ENCODE measurements around the gene ALOX12B.

Gene ALOX12B

GRCh38 chr17:8087075-8087951 is at the start of gene ALOX12B:
ALOX12B (minus strand) TSS chr17:8087716; CDS start chr17:8087442, 274 bp downstream.
- DNase-seq: no peak

GRCh38 chr17:8133941-8134340 is 46.4 kb upstream of the ALOX12B start:
- no peak for DNase-seq

DNA sequence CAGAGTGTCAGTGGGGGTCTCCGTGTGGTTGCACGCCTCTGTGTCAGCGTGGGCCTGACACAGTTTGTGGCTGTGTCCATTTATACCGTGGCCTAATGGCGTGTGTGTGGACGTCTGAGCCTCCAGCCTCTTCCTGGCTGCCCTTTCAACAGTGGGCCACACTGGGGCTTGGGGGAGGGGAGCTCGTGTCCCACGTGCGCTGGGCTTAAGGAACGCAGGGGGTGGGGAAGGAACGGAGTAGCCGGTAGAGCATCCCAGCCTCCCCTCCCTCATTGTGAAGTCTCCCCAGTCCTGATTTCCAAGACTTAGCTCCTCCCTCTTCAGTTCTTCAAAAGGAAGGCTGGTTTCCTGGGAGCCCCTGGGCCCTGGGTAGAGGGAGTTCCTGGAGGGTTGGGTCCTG is 45.9 kb upstream of the ALOX12B start:
- DNase-seq: no peak

GRCh38 chr17:8131844-8132441 is 44.4 kb upstream of the ALOX12B start:
- no peak for DNase-seq

DNA sequence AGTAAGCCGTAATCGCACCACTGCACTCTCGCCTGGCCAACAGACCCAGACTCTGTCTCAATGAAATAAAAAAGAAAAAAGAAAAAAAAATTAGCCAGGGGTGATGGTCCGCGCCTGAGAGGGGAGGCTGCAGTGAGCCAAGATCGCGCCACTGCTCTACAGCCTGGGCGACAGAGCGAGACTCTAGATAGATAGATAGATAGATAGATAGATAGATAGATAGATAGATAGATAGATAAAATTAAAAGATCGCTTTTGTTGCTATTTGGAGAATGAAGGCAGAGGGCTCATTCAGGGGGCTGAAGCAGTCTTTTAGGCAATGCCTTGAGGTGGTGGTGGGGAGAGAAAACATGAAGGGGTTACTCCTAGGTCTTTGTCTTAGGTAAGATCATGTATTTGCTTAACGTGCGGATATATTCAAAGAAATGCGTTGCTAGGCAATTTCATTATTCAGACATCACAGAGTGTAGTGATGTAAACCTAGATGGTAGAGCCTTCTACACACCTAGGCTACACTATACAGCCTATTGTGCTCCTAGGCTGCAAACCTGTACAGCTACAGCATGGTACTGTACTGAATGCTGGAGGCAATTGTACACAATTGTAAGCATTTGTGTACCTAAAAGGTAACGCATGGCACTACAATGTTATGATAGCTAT is 40.7 kb upstream of the ALOX12B start:
- no peak for DNase-seq

- DNase-seq: no peak
These were observed 39.1 kb upstream of the ALOX12B start for GRCh38 chr17:8126491-8127066.

DNA sequence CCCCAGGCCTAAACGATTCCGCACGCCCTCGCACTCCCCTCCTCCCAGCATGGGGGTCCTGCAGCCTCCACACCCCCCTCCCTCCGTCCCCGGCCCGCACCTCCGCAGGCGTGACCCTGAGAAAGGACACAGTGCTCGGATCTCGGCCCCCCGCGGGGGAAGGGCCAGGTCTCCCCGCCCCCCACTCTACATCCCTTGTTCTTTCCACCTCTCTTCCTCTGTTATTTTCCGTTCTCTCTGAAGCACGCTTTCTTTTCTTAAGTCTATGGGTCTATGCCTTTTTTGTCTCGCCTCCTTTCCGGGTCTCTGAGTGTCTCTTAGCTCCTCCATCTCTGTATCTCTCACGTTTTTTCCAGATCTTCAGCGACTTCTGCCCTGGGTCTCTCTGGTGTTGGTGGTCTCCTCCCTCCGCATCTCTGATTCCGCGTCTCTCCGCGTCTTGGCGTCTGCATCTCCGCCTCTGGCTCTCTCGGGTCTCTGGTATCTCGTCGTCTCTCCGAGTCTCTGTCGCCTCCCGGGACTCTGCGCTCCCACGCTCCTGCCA is 38.5 kb upstream of the ALOX12B start:
- DNase-seq: no peak

- DNase-seq: peak; percentile 19
These were observed 37.8 kb upstream of the ALOX12B start for GRCh38 chr17:8125154-8125946.

- DNase-seq: no peak
These were observed 37.0 kb upstream of the ALOX12B start for GRCh38 chr17:8124350-8125153.

DNA sequence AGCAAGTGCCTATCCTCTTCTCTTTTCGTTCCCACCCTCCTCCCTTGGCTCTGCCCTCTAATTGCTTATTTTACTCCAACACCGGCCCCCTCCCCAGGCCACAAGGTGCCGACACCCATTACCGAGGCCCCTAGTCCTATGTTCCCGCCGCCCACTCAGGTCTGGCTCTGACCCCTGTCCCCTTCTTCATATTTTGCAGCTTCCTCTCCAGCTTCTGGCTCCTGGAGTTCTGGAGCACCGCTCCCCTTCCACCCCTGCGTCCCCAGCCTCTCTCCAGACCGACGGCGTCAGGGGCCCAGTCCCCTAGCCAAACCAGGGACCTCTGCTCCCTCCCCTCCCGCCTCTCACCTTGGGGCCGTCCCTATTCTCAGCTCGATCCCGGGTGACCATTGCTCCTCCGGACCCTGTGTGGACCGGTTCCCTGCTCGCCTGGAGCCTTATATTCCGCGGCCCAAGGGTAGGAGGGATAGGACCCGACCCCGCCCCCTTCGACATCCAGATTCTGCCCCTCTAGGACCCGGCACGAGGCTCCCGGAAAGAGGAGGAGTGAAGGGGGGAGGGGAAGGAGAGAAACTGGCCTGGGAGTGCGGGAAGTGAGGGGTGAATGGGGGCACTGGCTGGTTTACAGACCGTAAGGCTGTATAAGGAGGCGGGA is 36.3 kb upstream of the ALOX12B start, which contains the start of gene HES7:
Gene HES7, minus strand, starts transcription at position 412 of the 655 bp plus-strand sequence. Its CDS starts 22 bp downstream, at position 390.
- DNase-seq: no peak

DNA sequence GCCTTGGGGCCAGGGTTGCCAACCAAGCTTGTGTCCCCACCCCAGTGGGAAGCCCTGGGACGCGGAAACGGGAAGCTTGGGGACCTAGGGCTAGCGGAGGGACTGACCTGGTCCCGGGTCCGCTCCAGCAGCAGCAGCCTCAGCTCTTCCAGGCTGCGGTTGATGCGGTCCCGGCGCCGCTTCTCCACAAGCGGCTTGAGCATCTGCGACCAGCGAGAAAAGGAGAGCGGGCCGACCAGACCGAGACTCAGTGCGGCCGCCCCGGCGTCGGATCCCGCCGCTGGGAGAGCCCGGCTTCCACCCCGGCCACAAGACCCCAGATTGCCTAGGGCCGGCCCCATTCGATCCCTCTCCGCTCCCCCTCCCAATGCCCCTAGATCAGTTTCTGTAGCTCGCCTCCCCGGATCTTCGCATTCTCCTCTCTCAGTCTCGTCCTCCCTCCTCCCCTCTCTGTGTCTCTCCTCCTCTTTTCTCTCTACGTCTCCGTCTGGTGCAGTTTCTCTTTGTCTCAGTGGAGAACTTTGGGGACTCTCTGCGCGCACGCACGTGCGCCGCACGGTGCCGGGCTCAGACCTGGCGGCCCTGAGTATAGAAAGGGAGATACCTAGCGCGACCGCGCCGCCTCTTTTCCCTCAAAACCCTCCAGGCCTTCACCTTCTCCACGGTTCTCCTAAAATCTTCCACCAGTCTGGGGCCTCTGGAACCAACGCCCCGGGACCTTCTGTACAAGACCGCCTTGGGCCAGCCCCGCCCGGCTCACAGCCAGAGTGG is 35.6 kb upstream of the ALOX12B start:
- DNase-seq: no peak

DNA sequence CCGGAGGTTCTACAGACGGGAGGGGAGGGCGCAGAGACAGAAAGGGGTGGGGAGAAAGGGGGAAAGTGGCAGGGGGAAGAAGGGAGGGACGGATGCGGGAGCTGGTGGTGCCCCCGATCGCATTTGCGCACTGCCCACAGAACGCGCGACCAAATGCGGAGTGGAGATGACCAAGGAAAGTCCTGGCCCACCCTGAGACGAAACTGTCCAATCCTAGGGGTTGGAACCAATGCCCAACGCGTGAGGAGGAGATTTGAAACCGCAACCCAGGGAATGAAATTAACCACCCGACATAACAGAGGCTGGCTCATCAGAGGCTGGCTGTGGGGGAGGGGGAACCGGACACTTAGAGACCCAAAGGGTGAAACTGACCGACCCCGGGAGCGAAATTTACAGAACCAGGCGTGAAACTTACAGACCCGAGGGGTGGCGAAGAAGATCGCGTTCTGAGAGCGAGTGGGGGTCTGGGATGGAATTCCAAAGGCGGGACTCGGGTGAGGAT is 35.0 kb upstream of the ALOX12B start:
- no peak for DNase-seq

- DNase-seq: no peak
These were observed 34.3 kb upstream of the ALOX12B start for GRCh38 chr17:8121681-8122421.

- DNase-seq: no peak
These were observed 33.8 kb upstream of the ALOX12B start for GRCh38 chr17:8121407-8121680.

DNA sequence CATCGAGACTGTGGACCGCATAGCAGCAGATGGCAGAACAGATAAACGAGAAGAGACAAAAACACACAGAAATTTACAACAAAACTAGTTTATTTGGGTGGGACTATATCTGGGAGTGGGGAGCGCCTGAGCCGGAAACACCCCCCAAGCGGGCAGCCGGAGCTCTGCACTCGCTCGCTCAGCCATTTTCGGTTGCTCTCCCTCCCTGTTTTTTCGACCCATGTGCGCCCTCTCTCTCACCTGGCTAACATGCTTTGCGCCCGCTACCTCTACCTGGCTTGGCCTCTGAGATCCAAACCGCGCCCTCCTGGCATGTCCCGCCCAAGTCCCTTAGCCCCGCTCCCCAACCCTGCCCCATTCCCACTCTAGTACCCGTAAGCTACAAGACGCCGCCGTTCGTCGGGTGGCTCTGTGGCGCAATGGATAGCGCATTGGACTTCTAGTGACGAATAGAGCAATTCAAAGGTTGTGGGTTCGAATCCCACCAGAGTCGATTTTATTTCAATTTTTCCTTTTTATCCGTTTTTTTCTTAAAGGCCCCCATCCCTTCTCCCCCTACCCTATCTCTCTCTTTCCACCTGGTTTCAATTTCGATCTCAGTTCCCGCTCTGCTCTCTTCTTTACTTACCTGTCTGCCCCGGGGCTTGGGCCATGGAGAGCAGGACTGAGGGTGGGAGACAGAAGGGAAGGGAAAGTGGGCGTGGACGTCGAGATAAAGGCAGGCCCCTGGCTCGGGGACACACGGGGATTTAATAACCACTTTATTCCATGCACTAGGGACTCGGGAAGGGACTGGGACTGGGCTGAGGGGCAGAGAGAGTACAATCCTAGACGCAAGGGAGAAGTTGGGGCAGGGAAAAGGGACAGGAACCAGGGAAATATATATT is 33.2 kb upstream of the ALOX12B start:
- DNase-seq: peak; percentile 24

DNA sequence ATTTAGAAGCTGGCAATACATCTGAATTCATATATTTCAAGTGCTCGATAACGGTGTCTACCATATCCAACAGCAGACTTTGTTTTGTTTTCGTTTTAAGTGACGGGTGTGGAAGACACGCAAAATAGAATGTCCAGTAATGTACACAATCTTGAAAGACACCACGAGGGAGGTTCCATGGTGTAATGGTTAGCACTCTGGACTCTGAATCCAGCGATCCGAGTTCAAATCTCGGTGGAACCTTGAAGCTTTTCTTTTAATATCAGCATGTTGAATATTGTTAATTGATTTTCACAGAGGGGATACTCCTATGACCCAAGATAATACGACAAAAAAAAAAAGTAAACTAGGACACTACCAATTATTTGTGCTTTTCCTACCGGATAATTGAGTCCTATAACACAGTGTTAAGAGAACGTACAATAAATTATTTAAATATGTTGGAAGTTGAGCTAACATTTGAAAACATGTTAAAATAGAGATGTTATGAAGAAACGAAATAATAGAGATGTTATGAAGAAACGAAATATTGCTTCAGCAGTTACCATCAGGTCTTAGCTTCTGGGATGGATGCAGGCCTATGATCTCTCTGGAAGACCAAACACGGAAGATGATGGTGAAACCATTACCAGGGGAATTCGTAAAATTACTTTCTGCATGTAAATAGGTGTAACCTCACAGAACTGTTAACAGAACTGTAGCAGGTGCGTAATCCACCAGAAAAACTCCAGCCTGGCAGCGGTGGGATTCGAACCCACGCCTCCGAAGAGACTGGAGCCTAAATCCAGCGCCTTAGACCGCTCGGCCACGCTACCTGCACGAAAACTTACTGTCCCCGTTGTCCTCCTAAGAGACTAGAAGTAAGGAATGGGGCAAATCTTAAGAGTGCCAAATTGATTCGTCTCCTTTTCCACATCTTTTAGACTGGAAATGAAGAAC is 32.3 kb upstream of the ALOX12B start:
- peak; percentile 65 for DNase-seq

All from NCI-H774 (cell line).